HFFc6 (cell line): Measurements from ENCODE around the gene KCNAB1. TPM values are rescaled to one million over a fixed set of nuclear protein-coding genes. Genes with fewer than 3 reads are reported as not detected.

ENCODE experiments used
- DNase-seq: peaks from one replicate; pipeline ENCODE4 v3.0.0-alpha.2; 2018
- H3K27ac Mint-ChIP-seq: 2 replicates; pipeline ENCODE4 v1.8.0; 2020; ENCODE audit warnings: mild to moderate bottlenecking, mixed read lengths
- H3K27me3 Mint-ChIP-seq: 2 replicates; pipeline ENCODE4 v1.8.0; 2021; ENCODE audit warnings: mild to moderate bottlenecking, moderate library complexity, mixed read lengths; ENCODE audit not compliant: insufficient read depth
- H3K36me3 Mint-ChIP-seq: 2 replicates; pipeline ENCODE4 v1.8.0; 2021; ENCODE audit warnings: low read depth, mixed read lengths
- H3K4me1 Mint-ChIP-seq: 2 replicates; pipeline ENCODE4 v1.8.0; 2020; ENCODE audit warnings: low read depth, mixed read lengths
- H3K4me3 Mint-ChIP-seq: 2 replicates; pipeline ENCODE4 v1.8.0; 2020; ENCODE audit warnings: mild to moderate bottlenecking, moderate library complexity, mixed read lengths
- H3K9me3 Mint-ChIP-seq: 2 replicates; pipeline ENCODE4 v1.8.0; 2020; ENCODE audit warnings: mild to moderate bottlenecking, mixed read lengths
- total RNA-seq, 6 experiments: library from RNA; stranded (reverse); fragmentation: NEBNext Ultra II Directional; extraction: Animal tissue kit (Norgen Biotek cat#: 25700); gene quantifications; 2 replicates in 1 of 6; 3 replicates in 5 of 6; pipeline ENCODE4 v1.2.3, GENCODE V29; 2021
- TF ChIP-seq, protein P1 (sequence below): fragments of 200-600 bp; sonication (generic); IDR thresholded peaks from 2 replicates; pipeline ENCODE4 v1.5.0; 2021; ENCODE audit warnings: antibody characterized with exemption, mild to moderate bottlenecking

The KCNAB1 gene
- total RNA-seq, 6 experiments from 2014 or later, result not detected

DNA sequence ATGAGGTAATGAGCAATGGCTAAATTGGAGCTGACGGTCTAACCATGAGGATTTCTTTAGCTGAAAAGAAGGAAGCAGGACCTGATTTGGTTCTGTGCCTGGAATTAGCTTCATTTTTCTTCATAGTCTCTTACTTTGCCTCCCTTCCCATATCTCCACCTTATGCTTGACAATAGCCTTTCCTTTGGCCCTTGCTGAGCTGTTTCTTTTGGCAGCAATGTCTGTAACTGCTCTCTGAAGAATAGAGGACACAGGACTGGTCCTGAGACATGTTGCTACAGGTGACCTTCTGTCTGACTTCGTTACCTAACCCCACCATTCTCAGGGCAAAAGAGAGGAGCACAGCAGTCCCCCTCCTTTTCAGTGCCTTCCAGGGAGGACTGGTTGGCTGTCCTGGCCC is 312.2 kb downstream of the KCNAB1 start:
- Mint-ChIP-seq H3K9me3 (no peaks in the 10 kb centered on the region), H3K4me3 (no peak overlapping the region), H3K27ac (no peak overlapping the region; the same call in 1 of the 2 replicates), H3K36me3 (no peaks in the 10 kb centered on the region), H3K27me3 (peaks cover 7% of the 10 kb centered on the region), H3K4me1 (peaks cover 17% of the 10 kb centered on the region)
- TF ChIP-seq, protein P1, sequence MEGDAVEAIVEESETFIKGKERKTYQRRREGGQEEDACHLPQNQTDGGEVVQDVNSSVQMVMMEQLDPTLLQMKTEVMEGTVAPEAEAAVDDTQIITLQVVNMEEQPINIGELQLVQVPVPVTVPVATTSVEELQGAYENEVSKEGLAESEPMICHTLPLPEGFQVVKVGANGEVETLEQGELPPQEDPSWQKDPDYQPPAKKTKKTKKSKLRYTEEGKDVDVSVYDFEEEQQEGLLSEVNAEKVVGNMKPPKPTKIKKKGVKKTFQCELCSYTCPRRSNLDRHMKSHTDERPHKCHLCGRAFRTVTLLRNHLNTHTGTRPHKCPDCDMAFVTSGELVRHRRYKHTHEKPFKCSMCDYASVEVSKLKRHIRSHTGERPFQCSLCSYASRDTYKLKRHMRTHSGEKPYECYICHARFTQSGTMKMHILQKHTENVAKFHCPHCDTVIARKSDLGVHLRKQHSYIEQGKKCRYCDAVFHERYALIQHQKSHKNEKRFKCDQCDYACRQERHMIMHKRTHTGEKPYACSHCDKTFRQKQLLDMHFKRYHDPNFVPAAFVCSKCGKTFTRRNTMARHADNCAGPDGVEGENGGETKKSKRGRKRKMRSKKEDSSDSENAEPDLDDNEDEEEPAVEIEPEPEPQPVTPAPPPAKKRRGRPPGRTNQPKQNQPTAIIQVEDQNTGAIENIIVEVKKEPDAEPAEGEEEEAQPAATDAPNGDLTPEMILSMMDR, result no peak
- no peak for DNase-seq

DNA sequence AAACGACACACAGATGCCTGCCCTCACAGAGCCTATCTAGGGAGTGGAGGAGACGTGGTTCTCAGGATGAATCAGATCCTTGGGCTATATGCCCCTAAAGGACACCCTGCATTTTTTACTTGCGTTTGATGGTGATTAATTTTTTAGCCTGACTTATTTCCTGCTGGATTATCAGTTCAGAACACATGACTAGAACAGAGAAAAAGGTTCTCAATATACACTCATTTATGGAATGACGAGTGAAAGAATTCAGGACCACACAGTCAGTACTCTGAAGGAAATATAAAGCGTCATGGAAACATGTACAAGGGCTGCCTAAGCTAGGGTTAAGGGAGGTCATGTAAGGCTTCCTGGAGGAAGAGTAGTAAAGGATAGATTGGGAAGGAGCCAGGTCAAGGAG is 312.8 kb downstream of the KCNAB1 start:
- DNase-seq, result no peak
- TF ChIP-seq, protein P1, result no peak
- no peak overlapping the region for H3K4me3 Mint-ChIP-seq
- peaks cover 7% of the 10 kb centered on the region for H3K27me3 Mint-ChIP-seq
- H3K36me3 Mint-ChIP-seq, result no peaks in the 10 kb centered on the region
- H3K9me3 Mint-ChIP-seq, result no peaks in the 10 kb centered on the region
- peaks cover 17% of the 10 kb centered on the region for H3K4me1 Mint-ChIP-seq
- H3K27ac Mint-ChIP-seq, result no peak overlapping the region; the same call in 1 of the 2 replicates

DNA sequence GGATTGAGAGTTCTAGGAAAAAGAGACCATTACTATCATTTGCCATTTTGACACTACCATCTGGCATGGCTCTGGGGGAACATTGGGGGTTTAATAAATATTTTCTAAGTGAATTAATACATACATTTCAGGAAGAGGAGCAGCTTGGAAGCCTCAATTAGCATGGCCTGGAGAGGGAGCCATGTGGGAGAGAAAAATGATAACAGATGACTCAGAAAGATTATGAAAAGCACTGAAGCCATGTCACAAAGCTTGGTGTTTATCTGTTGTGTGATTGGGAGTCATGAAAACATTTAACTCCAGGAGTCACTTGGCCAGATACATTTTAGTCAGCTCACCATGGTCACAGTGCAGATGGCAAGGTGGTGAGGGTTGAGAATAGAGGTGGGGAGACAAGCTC is 313.5 kb downstream of the KCNAB1 start:
- no peaks in the 10 kb centered on the region for H3K9me3 Mint-ChIP-seq
- TF ChIP-seq, protein P1, result no peak
- peak overlapping the region; percentile 12; the same call in 1 of the 2 replicates for H3K27ac Mint-ChIP-seq
- peaks cover 17% of the 10 kb centered on the region for H3K4me1 Mint-ChIP-seq
- H3K4me3 Mint-ChIP-seq, result no peak overlapping the region
- peaks cover 7% of the 10 kb centered on the region for H3K27me3 Mint-ChIP-seq
- no peaks in the 10 kb centered on the region for H3K36me3 Mint-ChIP-seq
- no peak for DNase-seq

DNA sequence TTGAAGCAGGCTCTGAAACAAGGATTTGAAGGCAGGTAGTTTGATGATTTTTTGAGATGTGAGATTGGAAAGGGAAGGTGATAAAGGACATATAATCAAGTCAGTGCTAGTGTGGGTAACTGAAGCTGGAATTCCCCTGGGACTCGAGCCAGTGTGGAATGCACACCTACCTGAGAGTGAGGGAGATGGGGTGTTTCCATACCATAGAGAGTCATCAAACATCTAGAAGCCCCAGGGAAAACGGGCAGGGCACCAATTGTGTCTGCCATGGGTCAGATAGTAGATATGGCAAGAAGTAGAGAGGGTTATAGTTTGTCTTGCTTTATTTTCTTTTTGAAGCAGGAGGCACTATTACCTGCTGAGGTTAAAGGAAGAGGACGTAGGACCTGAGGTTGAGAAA is 314.5 kb downstream of the KCNAB1 start:
- peaks cover 17% of the 10 kb centered on the region for H3K4me1 Mint-ChIP-seq
- H3K4me3 Mint-ChIP-seq, result no peak overlapping the region
- no peak overlapping the region for H3K27ac Mint-ChIP-seq
- no peak for DNase-seq
- no peaks in the 10 kb centered on the region for H3K9me3 Mint-ChIP-seq
- no peaks in the 10 kb centered on the region for H3K36me3 Mint-ChIP-seq
- peaks cover 7% of the 10 kb centered on the region for H3K27me3 Mint-ChIP-seq
- TF ChIP-seq, protein P1, result no peak

DNA sequence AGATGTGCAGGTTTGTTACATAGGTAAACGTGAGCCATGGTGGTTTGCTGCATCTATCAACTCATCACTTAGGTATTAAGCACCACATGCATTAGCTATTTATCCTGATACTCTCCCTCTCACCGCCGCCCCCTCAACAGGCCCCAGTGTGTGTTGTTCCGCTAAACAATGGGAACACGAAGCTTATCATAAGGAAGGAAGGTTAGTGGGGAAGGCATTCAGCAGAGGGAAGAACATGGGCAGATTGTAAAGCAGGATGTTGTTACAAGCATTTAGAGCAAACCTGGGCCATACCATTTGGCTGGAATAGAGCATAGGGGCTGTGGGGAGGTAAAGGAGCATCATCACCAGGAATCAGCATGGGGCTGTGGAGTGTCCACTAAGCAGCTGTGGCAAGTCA is 322.7 kb downstream of the KCNAB1 start:
- Mint-ChIP-seq H3K9me3 (no peaks in the 10 kb centered on the region), H3K4me3 (no peak overlapping the region), H3K36me3 (no peaks in the 10 kb centered on the region), H3K27me3 (peaks cover 6% of the 10 kb centered on the region), H3K27ac (no peak overlapping the region), H3K4me1 (no peaks in the 10 kb centered on the region)
- TF ChIP-seq, protein P1, result no peak
- no peak for DNase-seq
